Sigmoid colon (tissue), 7 donors: ENCODE measurements around the gene EHMT2. TPM values are rescaled to one million over a fixed set of nuclear protein-coding genes. Genes with fewer than 3 reads are reported as not detected.
A peak's percentile ranks its signal among the peaks of the same experiment; 100 is the strongest.

Experiments used
- DNase-seq: peaks from one replicate; pipeline ENCODE4 v3.0.0-alpha.2; 2019
- H3K27ac ChIP-seq, 4 donors: fragments of 200-600 bp; sonication (generic); one replicate each; pipeline ENCODE4 v1.5.1; 2016 to 2019; ENCODE audit warnings: mild to moderate bottlenecking in 1 of 4
- H3K27me3 ChIP-seq, 3 donors: fragments of 200-600 bp; sonication (generic); one replicate each; pipeline ENCODE4 v1.5.1; 2019; ENCODE audit warnings: mild to moderate bottlenecking in 1 of 3
- H3K36me3 ChIP-seq, 4 donors: fragments of 200-600 bp; sonication (generic); one replicate each; pipeline ENCODE4 v1.5.1; 2016 to 2019
- H3K4me1 ChIP-seq, 4 donors: fragments of 200-600 bp; sonication (generic); one replicate each; pipeline ENCODE4 v1.5.1; 2017 to 2019
- H3K4me3 ChIP-seq, 4 donors: fragments of 200-600 bp; sonication (generic); one replicate each; pipeline ENCODE4 v1.5.1; 2017 to 2019; ENCODE audit warnings: mild to moderate bottlenecking in 2 of 4, moderate library complexity in 1 of 4
- H3K9me3 ChIP-seq, 4 donors: fragments of 200-600 bp in 3 of 4; sonication (generic) in 3 of 4; one replicate each; pipeline versions ENCODE4 v1.5.1 to v1.6.1; 2013 to 2019
- EP300 ChIP-seq, 4 donors: sonication (generic); formaldehyde crosslinking; IDR thresholded peaks; one replicate each; pipeline ENCODE4 v1.6.1; 2017; ENCODE audit warnings: antibody characterized with exemption in 4 of 4
- POLR2A ChIP-seq, 2 donors: fragments of 450-650 bp; IDR thresholded peaks; one replicate each; pipeline ENCODE4 v1.6.1; 2016; ENCODE audit warnings: antibody characterized with exemption in 2 of 2, mild to moderate bottlenecking in 2 of 2, moderate library complexity in 2 of 2
- POLR2AphosphoS5 ChIP-seq, 4 donors: sonication (generic); formaldehyde crosslinking; IDR thresholded peaks; one replicate each; pipeline ENCODE4 v1.6.1; 2017; ENCODE audit warnings: antibody characterized with exemption in 4 of 4
- WGBS, 2 donors: extraction: QIAGEN DNeasy Blood & Tissue Kit; methylation state at CpG; one replicate each; pipeline ENCODE4 v1.1.7; 2013; 5-methylcytosine and 5-hydroxymethylcytosine counted together
- intact Hi-C: fragments of 100-400 bp; cut with DNase I; formaldehyde crosslinking; loops from one replicate; pipeline ENCODE4 v1.15.1; 2023
- polyA plus RNA-seq, 3 donors: library from polyadenylated mRNA; stranded (reverse); fragments of 200-250 nt; gene quantifications; one replicate each; pipeline ENCODE4 v1.2.3, GENCODE V29; 2013
- total RNA-seq, 4 donors: library from RNA; depleted of rRNA; stranded (reverse); fragments of >200 nt; gene quantifications; one replicate each; pipeline ENCODE4 v1.1.0, GENCODE V29; 2016
- TF ChIP-seq, protein P1 (sequence below), 4 experiments: fragments of 450-650 bp in 3 of 4; fragments of 200-600 bp in 1 of 4; IDR thresholded peaks; one replicate each; pipeline ENCODE4 v1.5.1; 2016 to 2019; ENCODE audit warnings: antibody characterized with exemption in 4 of 4, mild to moderate bottlenecking in 3 of 4, moderate library complexity in 2 of 4
- donor health status: healthy with polysubstance abuse.
- donor health status: Bipolar disorder and iron deficiency.
- donor health status: healthy.

EHMT2 gene
- total and polyA plus RNA-seq, 7 donors = 11.8 to 45.0 (median 33.2) TPM

DNA sequence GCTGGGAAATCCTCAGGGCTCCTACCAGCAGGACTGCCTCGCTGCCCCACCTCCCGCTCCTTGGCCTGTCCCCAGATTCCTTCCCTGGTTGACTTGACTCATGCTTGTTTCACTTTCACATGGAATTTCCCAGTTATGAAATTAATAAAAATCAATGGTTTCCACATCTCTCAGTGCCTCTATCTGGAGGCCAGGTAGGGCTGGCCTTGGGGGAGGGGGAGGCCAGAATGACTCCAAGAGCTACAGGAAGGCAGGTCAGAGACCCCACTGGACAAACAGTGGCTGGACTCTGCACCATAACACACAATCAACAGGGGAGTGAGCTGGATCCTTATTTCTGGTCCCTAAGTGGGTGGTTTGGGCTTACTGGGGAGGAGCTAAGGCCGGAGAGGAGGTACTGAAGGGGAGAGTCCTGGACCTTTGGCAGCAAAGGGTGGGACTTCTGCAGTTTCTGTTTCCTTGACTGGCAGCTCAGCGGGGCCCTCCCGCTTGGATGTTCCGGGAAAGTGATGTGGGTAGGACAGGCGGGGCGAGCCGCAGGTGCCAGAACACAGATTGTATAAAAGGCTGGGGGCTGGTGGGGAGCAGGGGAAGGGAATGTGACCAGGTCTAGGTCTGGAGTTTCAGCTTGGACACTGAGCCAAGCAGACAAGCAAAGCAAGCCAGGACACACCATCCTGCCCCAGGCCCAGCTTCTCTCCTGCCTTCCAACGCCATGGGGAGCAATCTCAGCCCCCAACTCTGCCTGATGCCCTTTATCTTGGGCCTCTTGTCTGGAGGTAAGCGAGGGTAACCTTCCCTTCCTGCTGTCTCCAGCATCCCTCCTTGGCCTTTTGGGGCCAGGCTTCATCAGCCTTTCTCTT is 48.2 kb upstream of the EHMT2 start, which contains the start of gene CFB:
CFB (plus strand) TSS at position 589 of the 863 bp plus-strand sequence; CDS start at position 716, 127 bp downstream.
- no peaks in the 10 kb centered on the region for H3K9me3 ChIP-seq
- H3K27me3 ChIP-seq = no peaks in the 10 kb centered on the region
- peak; percentile 93 for DNase-seq
- H3K36me3 ChIP-seq = no peaks in the 10 kb centered on the region
- H3K27ac ChIP-seq = peak within 1 kb of the TSS; percentile 79 to 83 (median 82)
- peak in 3 of 4 donors; percentile 10 to 56 (median 39) for TF ChIP-seq POLR2AphosphoS5 (IDR thresholded peaks at IDR 0.05)
- TF ChIP-seq EP300 (IDR thresholded peaks at IDR 0.05) = no peak
- WGBS, 2 donors = 10 to 38% methylated on average over 11 of the region's 11 CpGs
- peak within 1 kb of the TSS in 3 of 4 donors; percentile 20 to 22 (median 22) for H3K4me3 ChIP-seq
- intact Hi-C loops = no loop called here
- H3K4me1 ChIP-seq = peaks cover 0 to 23% (median 20%) of the 10 kb centered on the region in 4 donors

DNA sequence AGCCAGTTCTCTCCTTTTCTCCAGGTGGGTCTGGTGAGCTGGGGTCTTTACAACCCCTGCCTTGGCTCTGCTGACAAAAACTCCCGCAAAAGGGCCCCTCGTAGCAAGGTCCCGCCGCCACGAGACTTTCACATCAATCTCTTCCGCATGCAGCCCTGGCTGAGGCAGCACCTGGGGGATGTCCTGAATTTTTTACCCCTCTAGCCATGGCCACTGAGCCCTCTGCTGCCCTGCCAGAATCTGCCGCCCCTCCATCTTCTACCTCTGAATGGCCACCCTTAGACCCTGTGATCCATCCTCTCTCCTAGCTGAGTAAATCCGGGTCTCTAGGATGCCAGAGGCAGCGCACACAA is 47.6 kb upstream of the EHMT2 start:
- no peaks in the 10 kb centered on the region for H3K36me3 ChIP-seq
- intact Hi-C loops = no loop called here
- H3K27me3 ChIP-seq = no peaks in the 10 kb centered on the region
- WGBS, 2 donors = 59 to 74% methylated on average over 9 of the region's 9 CpGs
- TF ChIP-seq POLR2AphosphoS5 (IDR thresholded peaks at IDR 0.05) (no peak), EP300 (IDR thresholded peaks at IDR 0.05) (no peak), POLR2A (IDR thresholded peaks at IDR 0.05) (no peak)
- TF ChIP-seq, protein P1, sequence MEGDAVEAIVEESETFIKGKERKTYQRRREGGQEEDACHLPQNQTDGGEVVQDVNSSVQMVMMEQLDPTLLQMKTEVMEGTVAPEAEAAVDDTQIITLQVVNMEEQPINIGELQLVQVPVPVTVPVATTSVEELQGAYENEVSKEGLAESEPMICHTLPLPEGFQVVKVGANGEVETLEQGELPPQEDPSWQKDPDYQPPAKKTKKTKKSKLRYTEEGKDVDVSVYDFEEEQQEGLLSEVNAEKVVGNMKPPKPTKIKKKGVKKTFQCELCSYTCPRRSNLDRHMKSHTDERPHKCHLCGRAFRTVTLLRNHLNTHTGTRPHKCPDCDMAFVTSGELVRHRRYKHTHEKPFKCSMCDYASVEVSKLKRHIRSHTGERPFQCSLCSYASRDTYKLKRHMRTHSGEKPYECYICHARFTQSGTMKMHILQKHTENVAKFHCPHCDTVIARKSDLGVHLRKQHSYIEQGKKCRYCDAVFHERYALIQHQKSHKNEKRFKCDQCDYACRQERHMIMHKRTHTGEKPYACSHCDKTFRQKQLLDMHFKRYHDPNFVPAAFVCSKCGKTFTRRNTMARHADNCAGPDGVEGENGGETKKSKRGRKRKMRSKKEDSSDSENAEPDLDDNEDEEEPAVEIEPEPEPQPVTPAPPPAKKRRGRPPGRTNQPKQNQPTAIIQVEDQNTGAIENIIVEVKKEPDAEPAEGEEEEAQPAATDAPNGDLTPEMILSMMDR (IDR thresholded peaks at IDR 0.05) = no peak
- no peaks in the 10 kb centered on the region for H3K9me3 ChIP-seq
- H3K4me1 ChIP-seq = peaks cover 0 to 23% (median 20%) of the 10 kb centered on the region in 4 donors
- H3K27ac ChIP-seq = peak overlapping the region; percentile 79 to 83 (median 82)
- peak overlapping the region in 3 of 4 donors; percentile 20 to 22 (median 22) for H3K4me3 ChIP-seq
- DNase-seq = no peak

DNA sequence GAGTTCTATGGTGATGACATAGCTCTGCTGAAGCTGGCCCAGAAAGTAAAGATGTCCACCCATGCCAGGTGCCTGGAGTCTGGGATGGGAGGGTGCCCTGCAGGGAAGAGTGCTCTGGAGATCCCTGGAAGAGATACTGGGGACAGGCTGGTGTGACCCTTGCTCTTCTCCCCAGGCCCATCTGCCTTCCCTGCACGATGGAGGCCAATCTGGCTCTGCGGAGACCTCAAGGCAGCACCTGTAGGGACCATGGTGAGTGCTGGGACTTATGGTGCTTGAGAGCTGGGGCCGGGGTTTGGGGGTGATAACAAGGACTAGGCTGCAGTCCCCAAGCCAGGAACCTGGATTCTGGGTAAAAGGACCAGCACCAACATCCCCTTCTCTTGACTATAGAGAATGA is 46.2 kb upstream of the EHMT2 start:
- TF ChIP-seq POLR2AphosphoS5 (IDR thresholded peaks at IDR 0.05) = no peak
- no peak for TF ChIP-seq EP300 (IDR thresholded peaks at IDR 0.05)
- TF ChIP-seq, protein P1 (IDR thresholded peaks at IDR 0.05) = no peak
- no peak for TF ChIP-seq POLR2A (IDR thresholded peaks at IDR 0.05)
- intact Hi-C loops = no loop called here

DNA sequence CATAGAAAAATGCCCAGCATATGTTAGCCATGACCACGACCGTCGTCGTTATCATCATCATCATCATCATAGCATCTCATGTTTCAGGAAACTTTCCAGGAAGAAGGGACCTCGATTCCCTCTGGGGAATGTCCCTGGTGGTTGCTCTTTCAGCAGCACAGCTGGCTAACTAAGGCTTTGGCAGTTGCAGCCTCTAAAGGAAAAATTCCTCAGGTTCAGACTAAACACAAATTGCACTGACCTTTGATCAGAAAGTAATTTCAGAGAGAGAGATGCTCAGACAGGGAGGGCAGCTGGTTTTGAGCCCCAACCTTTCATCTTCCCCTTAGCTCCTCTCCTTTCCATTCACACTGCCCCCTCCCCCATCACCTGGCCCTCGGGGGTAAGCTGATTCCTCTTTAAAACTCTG is 42.8 kb upstream of the EHMT2 start:
- Histone ChIP-seq H3K4me1 (peaks cover 0 to 7% (median 6%) of the 10 kb centered on the region in 4 donors), H3K4me3 (no peak overlapping the region), H3K36me3 (no peaks in the 10 kb centered on the region), H3K9me3 (no peaks in the 10 kb centered on the region), H3K27ac (no peak overlapping the region), H3K27me3 (no peaks in the 10 kb centered on the region)
- TF ChIP-seq, protein P1 (IDR thresholded peaks at IDR 0.05) = no peak
- no peak for TF ChIP-seq POLR2AphosphoS5 (IDR thresholded peaks at IDR 0.05)
- TF ChIP-seq POLR2A (IDR thresholded peaks at IDR 0.05) = no peak
- no peak for TF ChIP-seq EP300 (IDR thresholded peaks at IDR 0.05)
- no peak for DNase-seq
- 2 to 10% methylated on average over 6 of the region's 6 CpGs for WGBS, 2 donors
- intact Hi-C loops = no loop called here

More for the DNA sequence above, 46.2 kb upstream of the EHMT2 start:
- Histone ChIP-seq H3K27me3 (no peaks in the 10 kb centered on the region), H3K9me3 (no peaks in the 10 kb centered on the region), H3K4me3 (no peak overlapping the region), H3K4me1 (peaks cover 0 to 23% (median 20%) of the 10 kb centered on the region in 4 donors), H3K36me3 (no peaks in the 10 kb centered on the region), H3K27ac (no peak overlapping the region)
- no peak for DNase-seq
- 85 to 90% methylated on average over 3 of the region's 3 CpGs for WGBS, 2 donors

DNA sequence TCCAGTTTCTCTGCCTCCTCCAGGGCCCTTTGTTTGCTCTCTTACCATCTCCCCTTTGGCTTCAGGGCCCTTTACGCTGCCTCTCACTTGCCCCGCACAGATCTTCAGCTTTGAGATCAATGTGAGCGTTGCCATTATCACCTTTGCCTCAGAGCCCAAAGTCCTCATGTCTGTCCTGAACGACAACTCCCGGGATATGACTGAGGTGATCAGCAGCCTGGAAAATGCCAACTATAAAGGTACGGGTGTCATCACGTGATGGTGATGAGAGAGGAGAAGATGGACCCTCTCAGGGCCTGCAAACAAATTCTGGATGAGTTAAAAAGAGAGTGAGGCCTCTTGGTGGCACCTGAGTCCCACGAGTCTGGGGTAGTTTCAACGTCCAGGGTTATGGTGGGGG is 38.3 kb upstream of the EHMT2 start:
- WGBS, 2 donors = 80 to 88% methylated on average over 9 of the region's 9 CpGs
- no peaks in the 10 kb centered on the region for H3K36me3 ChIP-seq
- no peak overlapping the region for H3K4me3 ChIP-seq
- no peaks in the 10 kb centered on the region for H3K4me1 ChIP-seq
- no peak overlapping the region for H3K27ac ChIP-seq
- DNase-seq = no peak
- no peaks in the 10 kb centered on the region for H3K27me3 ChIP-seq
- TF ChIP-seq, protein P1 (IDR thresholded peaks at IDR 0.05) = no peak
- no peak for TF ChIP-seq POLR2A (IDR thresholded peaks at IDR 0.05)
- no peak for TF ChIP-seq EP300 (IDR thresholded peaks at IDR 0.05)
- no peak for TF ChIP-seq POLR2AphosphoS5 (IDR thresholded peaks at IDR 0.05)
- intact Hi-C loops = no loop called here
- H3K9me3 ChIP-seq = no peaks in the 10 kb centered on the region
